Keratinocyte (primary cell): ENCODE measurements around the gene EPHB6. TPM values are rescaled to one million over a fixed set of nuclear protein-coding genes. Genes with fewer than 3 reads are reported as not detected.

Experiments used
- DNase-seq: peaks from one replicate; pipeline ENCODE4 v3.0.0-alpha.2; 2011; ENCODE audit warnings: low read depth, missing footprints, low spot score
- FAIRE-seq: peaks from 2 replicates; lab custom pipeline; 2011; peaks lifted over from hg19 to GRCh38; lab: Jason Lieb, UNC
- H2AFZ ChIP-seq: 2 replicates; pipeline ENCODE4 v1.6.0; 2012; ENCODE audit warnings: low read length, control low read depth, inconsistent platforms; ENCODE audit not compliant: control insufficient read depth
- H3K27ac ChIP-seq: 2 replicates; pipeline ENCODE4 v1.5.1; 2011; ENCODE audit warnings: low read length; ENCODE audit not compliant: control insufficient read depth, insufficient read depth
- H3K27me3 ChIP-seq: 3 replicates; pipeline ENCODE4 v1.6.0; 2011; ENCODE audit warnings: low read length; ENCODE audit not compliant: control insufficient read depth, insufficient read depth; ENCODE audit errors: extremely low read depth
- H3K36me3 ChIP-seq, 2 experiments: 2 replicates in 1 of 2; 3 replicates in 1 of 2; pipeline ENCODE4 v1.5.1; 2011; ENCODE audit warnings: low read length in 2 of 2, mild to moderate bottlenecking in 1 of 2; ENCODE audit not compliant: control insufficient read depth in 2 of 2, insufficient read depth in 2 of 2; ENCODE audit errors: extremely low read depth in 1 of 2
- H3K4me1 ChIP-seq: 3 replicates; pipeline ENCODE4 v1.5.1; 2011; ENCODE audit warnings: low read length; ENCODE audit not compliant: control insufficient read depth, insufficient read depth; ENCODE audit errors: extremely low read depth
- H3K4me2 ChIP-seq: 3 replicates; pipeline ENCODE4 v1.6.0; 2011; ENCODE audit warnings: low read depth, low read length; ENCODE audit not compliant: control insufficient read depth, insufficient read depth; ENCODE audit errors: extremely low read depth
- H3K4me3 ChIP-seq, 3 experiments: fragments of 200-600 bp in 1 of 3; sonication (generic) in 1 of 3; 2 replicates in 2 of 3; 3 replicates in 1 of 3; pipeline ENCODE4 v1.5.1; 2011 to 2016; ENCODE audit warnings: low read length in 3 of 3, mild to moderate bottlenecking in 3 of 3, control low read depth in 2 of 3, inconsistent platforms in 1 of 3, low read depth in 1 of 3, mixed read lengths in 1 of 3, mixed run types in 1 of 3, moderate library complexity in 1 of 3; ENCODE audit not compliant: control insufficient read depth in 2 of 3, insufficient read depth in 2 of 3; ENCODE audit errors: extremely low read depth in 1 of 3
- H3K79me2 ChIP-seq: 2 replicates; pipeline ENCODE4 v1.6.0; 2012; ENCODE audit warnings: low read length; ENCODE audit not compliant: control insufficient read depth, insufficient read depth
- H3K9ac ChIP-seq: 3 replicates; pipeline ENCODE4 v1.6.0; 2011; ENCODE audit warnings: low read length; ENCODE audit not compliant: control insufficient read depth, insufficient read depth; ENCODE audit errors: extremely low read depth
- H3K9me1 ChIP-seq: 3 replicates; pipeline ENCODE4 v1.6.0; 2011; ENCODE audit warnings: low read length; ENCODE audit not compliant: control insufficient read depth, insufficient read depth; ENCODE audit errors: extremely low read depth
- H3K9me3 ChIP-seq: 2 replicates; pipeline ENCODE4 v1.5.1; 2012; ENCODE audit warnings: low read depth, low read length; ENCODE audit not compliant: control insufficient read depth
- H4K20me1 ChIP-seq: 3 replicates; pipeline ENCODE4 v1.6.0; 2011; ENCODE audit warnings: low read length; ENCODE audit not compliant: control insufficient read depth, insufficient read depth; ENCODE audit errors: extremely low read depth
- CTCF ChIP-seq, 3 experiments: IDR thresholded peaks in 1 of 3; conservative IDR thresholded peaks in 1 of 3; optimal IDR thresholded peaks in 1 of 3; 2 replicates in 2 of 3; 3 replicates in 1 of 3; pipeline versions ENCODE3 to v1.5.1; 2011; ENCODE audit warnings: low read length in 3 of 3, mild to moderate bottlenecking in 3 of 3, moderate library complexity in 2 of 3, control low read depth in 1 of 3, inconsistent platforms in 1 of 3; ENCODE audit not compliant: insufficient read depth in 2 of 3; ENCODE audit errors: extremely low read depth in 1 of 3
- EZH2 ChIP-seq: IDR thresholded peaks from one replicate; pipeline ENCODE4 v1.6.1; 2012; ENCODE audit warnings: inconsistent platforms, mild to moderate bottlenecking, low read length, moderate library complexity
- dilution Hi-C: fragments of 300-500 bp; cut with MboI; formaldehyde crosslinking; loops from one replicate; pipeline ENCODE4 v1.7.0; 2020; ENCODE audit warnings: low sequenced_read_pairs; ENCODE audit not compliant: extremely low pct_ligation_motif_present
- polyA plus RNA-seq, 5 experiments: library from polyadenylated mRNA; depleted of rRNA in 3 of 5; stranded (reverse) in 3 of 5; stranded (forward) in 1 of 5; unstranded in 1 of 5; fragments of >200 nt; gene quantifications; 1 replicate in 1 of 5; 2 replicates in 3 of 5; 3 replicates in 1 of 5; pipeline versions ENCODE4 v1.2.1 to v1.2.3, GENCODE V29; 2011 to 2012; ENCODE audit warnings: missing spikeins in 2 of 5, low read depth in 1 of 5, low replicate concordance in 1 of 5

Gene EPHB6
- polyA plus RNA-seq, 1 donor (not counting 4 experiments of a cell fraction or from before 2014, with no cell fraction given) = 1.9 TPM

GRCh38 chr7:142867097-142867378 is 12.2 kb downstream of the EPHB6 start:
- Histone ChIP-seq H3K4me2 (no peak overlapping the region), H3K4me1 (no peaks in the 10 kb centered on the region), H4K20me1 (no peaks in the 10 kb centered on the region), H3K27ac (no peak overlapping the region), H3K4me3 (no peak overlapping the region), H3K9me1 (no peaks in the 10 kb centered on the region), H3K9ac (no peak overlapping the region), H3K36me3 (no peaks in the 10 kb centered on the region), H3K9me3 (no peaks in the 10 kb centered on the region), H3K27me3 (no peaks in the 10 kb centered on the region), H3K79me2 (no peaks in the 10 kb centered on the region), H2AFZ (no peak overlapping the region)
- DNase-seq (no peak), FAIRE-seq (no peak)
- dilution Hi-C loops = no loop called here
- TF ChIP-seq EZH2 = no peak
- no peak for TF ChIP-seq CTCF (optimal IDR thresholded peaks at IDR 0.05 in 1 of 3, IDR thresholded peaks at IDR 0.05 in 1 of 3, conservative IDR thresholded peaks at IDR 0.05 in 1 of 3; ENCODE audit: extremely low read depth in 1 of 3, insufficient read depth in 2 of 3, low read length in 3 of 3)

DNA sequence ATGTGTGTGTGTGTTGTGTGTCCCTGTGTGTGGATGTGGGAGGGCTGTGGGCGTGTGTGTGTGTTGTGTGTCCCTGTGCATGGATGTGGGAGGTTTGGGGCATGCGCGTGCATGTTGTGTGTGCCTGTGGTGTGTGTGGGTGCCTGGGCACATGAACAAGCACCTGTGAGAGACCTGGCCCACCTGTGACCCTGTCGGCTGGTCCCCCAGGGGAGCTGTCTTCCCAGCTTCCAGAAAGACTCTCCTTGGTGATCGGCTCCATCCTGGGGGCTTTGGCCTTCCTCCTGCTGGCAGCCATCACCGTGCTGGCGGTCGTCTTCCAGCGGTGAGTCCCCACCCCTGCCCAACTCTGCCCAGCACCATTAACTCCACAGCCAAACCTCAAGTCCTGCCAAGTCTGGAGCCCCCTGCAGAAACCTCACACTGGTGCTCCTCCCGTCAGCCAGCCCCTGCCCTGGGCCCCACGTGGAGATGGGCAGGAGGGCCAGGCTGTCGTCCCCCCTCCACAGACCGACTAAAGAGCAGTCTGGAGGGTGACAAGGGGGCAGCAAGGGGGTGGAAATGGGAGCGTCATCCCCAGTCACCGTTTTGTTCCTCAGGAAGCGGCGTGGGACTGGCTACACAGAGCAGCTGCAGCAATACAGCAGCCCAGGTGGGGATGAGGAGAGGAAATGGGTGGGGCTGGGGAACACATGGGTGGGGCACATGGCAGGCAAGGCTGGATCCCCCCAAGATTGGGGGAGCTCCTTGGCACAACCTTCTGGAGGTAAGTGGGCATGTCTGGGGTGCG is 12.7 kb downstream of the EPHB6 start:
- Histone ChIP-seq H3K9me1 (no peaks in the 10 kb centered on the region), H3K4me3 (no peak overlapping the region), H4K20me1 (no peaks in the 10 kb centered on the region), H2AFZ (no peak overlapping the region), H3K36me3 (no peaks in the 10 kb centered on the region), H3K4me1 (no peaks in the 10 kb centered on the region), H3K4me2 (no peak overlapping the region), H3K9me3 (no peaks in the 10 kb centered on the region), H3K27me3 (no peaks in the 10 kb centered on the region), H3K79me2 (no peaks in the 10 kb centered on the region), H3K9ac (no peak overlapping the region), H3K27ac (no peak overlapping the region)
- dilution Hi-C loops = no loop called here
- FAIRE-seq (no peak), DNase-seq (no peak)
- TF ChIP-seq CTCF (optimal IDR thresholded peaks at IDR 0.05 in 1 of 3, IDR thresholded peaks at IDR 0.05 in 1 of 3, conservative IDR thresholded peaks at IDR 0.05 in 1 of 3; ENCODE audit: extremely low read depth in 1 of 3, insufficient read depth in 2 of 3, low read length in 3 of 3) = no peak
- no peak for TF ChIP-seq EZH2
